DMS 273 (cell line): ENCODE measurements around the gene TRIM50.
"Not testable (repeated sequence)": the region's sequence is repeated elsewhere in the genome, so short reads cannot be mapped to it uniquely, and the experiment has no call there.

ENCODE experiments used
- DNase-seq: peaks from one replicate; lab custom pipeline; 2025; ENCODE audit not compliant: unreplicated experiment; lab: John Stamatoyannopoulos, UW

Gene TRIM50

GRCh38 chr7:73350306-73351068 is 22.6 kb upstream of the TRIM50 start:
- DNase-seq = no peak

- DNase-seq = no peak
Observed at GRCh38 chr7:73349763-73350162, 21.9 kb upstream of the TRIM50 start.

- no peak for DNase-seq
Observed at GRCh38 chr7:73345951-73346350, 18.1 kb upstream of the TRIM50 start.

- DNase-seq = no peak
Observed at GRCh38 chr7:73345538-73345937, 17.7 kb upstream of the TRIM50 start.

- no peak for DNase-seq
Observed at GRCh38 chr7:73343671-73344380, 15.9 kb upstream of the TRIM50 start.

GRCh38 chr7:73342645-73343044 is 14.8 kb upstream of the TRIM50 start:
- DNase-seq = peak; percentile 77

- no peak for DNase-seq
Observed at GRCh38 chr7:73341877-73342276, 14.0 kb upstream of the TRIM50 start.

GRCh38 chr7:73340514-73340913 is 12.6 kb upstream of the TRIM50 start:
- DNase-seq = no peak

- no peak for DNase-seq
Observed at GRCh38 chr7:73338321-73338720, 10.4 kb upstream of the TRIM50 start.

- no peak for DNase-seq
Observed at GRCh38 chr7:73332447-73332846, 4.6 kb upstream of the TRIM50 start.

GRCh38 chr7:73330772-73331171 is 2.9 kb upstream of the TRIM50 start:
- DNase-seq = no peak

- DNase-seq = no peak
Observed at GRCh38 chr7:73329861-73330581, 2.1 kb upstream of the TRIM50 start.

- DNase-seq = no peak
Observed at GRCh38 chr7:73328696-73329095, 814 bp upstream of the TRIM50 start.

GRCh38 chr7:73327449-73327848 is 433 bp downstream of the TRIM50 start:
- DNase-seq = not testable (repeated sequence)

GRCh38 chr7:73325424-73325823 is 2.5 kb downstream of the TRIM50 start:
- not testable (repeated sequence) for DNase-seq

GRCh38 chr7:73324081-73324845 is 3.6 kb downstream of the TRIM50 start:
- DNase-seq = peak; percentile 86

GRCh38 chr7:73323434-73324080 is 4.3 kb downstream of the TRIM50 start:
- not testable (repeated sequence) for DNase-seq

GRCh38 chr7:73320009-73320408 is 7.9 kb downstream of the TRIM50 start:
- DNase-seq = peak; percentile 50

GRCh38 chr7:73319541-73319940 is 8.3 kb downstream of the TRIM50 start:
- not testable (repeated sequence) for DNase-seq

GRCh38 chr7:73318656-73319204 is 9.2 kb downstream of the TRIM50 start:
- not testable (repeated sequence) for DNase-seq
